HFF-Myc (cell line): ENCODE data around the gene ZNF592.

Experiments used
- DNase-seq: peaks from one replicate; pipeline ENCODE4 v3.0.0-alpha.2; 2011; ENCODE audit warnings: low read depth; ENCODE audit errors: extremely low read depth
- H3K4me3 ChIP-seq: replicated peaks from 2 replicates; pipeline ENCODE4 v1.5.1; 2011; ENCODE audit warnings: low read depth, mild to moderate bottlenecking, control low read depth, low read length
- TF ChIP-seq, protein P1 (sequence below): IDR thresholded peaks from 2 replicates; pipeline ENCODE4 v1.5.1; 2012; ENCODE audit warnings: mild to moderate bottlenecking, low read depth, low read length, control low read depth; ENCODE audit errors: missing control alignments

Gene ZNF592

DNA sequence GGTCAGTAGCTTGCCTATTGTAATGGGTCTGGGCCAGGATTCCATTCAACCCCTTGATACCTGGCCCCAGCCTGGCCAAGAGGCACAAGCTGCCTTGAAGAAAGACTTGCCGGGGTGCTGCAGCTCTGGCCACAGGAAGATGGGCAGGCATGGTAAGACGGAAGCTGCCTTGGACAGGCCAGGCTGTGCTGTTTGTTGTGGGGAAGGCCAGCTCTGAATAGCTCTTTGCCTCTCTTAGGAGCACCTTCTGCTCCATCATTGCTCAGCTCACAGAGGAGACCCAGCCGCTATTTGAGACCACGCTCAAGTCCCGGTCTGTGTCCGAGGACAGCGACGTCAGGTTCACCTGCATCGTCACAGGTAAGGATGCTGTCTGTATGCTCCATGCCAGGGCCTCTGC, 78.9 kb downstream of the ZNF592 start:
- DNase-seq, result no peak
- no peak overlapping the region for H3K4me3 ChIP-seq
- TF ChIP-seq, protein P1, sequence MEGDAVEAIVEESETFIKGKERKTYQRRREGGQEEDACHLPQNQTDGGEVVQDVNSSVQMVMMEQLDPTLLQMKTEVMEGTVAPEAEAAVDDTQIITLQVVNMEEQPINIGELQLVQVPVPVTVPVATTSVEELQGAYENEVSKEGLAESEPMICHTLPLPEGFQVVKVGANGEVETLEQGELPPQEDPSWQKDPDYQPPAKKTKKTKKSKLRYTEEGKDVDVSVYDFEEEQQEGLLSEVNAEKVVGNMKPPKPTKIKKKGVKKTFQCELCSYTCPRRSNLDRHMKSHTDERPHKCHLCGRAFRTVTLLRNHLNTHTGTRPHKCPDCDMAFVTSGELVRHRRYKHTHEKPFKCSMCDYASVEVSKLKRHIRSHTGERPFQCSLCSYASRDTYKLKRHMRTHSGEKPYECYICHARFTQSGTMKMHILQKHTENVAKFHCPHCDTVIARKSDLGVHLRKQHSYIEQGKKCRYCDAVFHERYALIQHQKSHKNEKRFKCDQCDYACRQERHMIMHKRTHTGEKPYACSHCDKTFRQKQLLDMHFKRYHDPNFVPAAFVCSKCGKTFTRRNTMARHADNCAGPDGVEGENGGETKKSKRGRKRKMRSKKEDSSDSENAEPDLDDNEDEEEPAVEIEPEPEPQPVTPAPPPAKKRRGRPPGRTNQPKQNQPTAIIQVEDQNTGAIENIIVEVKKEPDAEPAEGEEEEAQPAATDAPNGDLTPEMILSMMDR, result no peak

DNA sequence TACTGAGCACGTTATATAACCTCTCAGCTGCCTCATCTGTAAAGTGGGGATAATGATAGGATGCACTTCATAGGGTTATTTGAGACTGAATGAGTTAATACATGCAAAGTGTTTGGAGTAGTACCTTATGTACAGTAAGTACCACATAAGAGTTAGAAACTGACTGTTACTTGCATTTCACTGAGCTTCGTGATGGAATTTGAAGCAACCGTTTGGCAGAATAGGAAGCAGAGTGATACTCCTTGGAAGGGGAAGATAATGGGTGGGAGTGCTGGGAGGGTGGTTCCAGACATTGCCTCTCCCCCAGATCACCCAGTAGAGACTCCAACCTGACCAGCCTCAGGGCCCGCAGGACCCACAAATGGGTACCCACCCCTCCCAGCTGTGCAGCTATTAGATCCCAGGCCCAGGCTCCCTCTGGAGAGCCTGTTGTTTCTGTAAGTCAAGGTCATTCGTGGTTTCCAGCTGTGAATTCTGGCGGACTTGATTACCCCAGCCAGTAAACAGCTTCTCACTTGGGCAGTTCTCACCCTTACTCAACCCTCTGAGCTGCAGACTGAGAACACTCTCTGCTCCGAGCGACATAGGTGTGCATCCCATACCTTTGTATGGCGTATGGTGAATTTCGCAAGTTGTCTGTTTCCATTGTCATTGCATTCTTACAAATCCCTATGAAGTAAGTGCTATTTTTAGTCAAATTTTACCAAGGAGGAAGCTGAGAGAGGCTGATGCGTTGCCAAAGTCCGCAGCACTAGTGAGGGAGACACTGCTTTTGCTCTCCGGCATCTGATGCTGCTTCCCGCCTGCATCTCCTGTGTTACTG, 79.9 kb downstream of the ZNF592 start:
- H3K4me3 ChIP-seq, result no peak overlapping the region
- TF ChIP-seq, protein P1, result no peak
- DNase-seq, result no peak

DNA sequence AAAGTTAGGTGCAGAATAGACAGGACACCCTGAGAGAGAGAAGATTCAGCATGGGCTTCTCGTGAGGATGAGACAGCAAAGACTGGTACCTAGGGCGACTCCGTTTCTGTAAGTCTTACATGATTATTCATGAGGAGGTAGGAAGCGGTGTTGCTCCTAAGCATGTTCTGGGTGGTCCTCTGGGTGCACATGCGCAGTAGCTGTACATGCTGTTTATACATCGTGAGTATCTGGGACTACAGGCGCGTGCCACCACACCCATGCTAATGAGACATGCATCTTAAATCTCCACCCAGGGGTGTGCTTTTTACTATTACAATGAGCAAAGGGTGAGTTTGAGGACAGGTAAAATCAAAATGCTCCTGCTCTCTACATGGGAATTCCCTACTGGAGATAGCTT, 81.0 kb downstream of the ZNF592 start:
- no peak for DNase-seq
- TF ChIP-seq, protein P1, result no peak
- no peak overlapping the region for H3K4me3 ChIP-seq

DNA sequence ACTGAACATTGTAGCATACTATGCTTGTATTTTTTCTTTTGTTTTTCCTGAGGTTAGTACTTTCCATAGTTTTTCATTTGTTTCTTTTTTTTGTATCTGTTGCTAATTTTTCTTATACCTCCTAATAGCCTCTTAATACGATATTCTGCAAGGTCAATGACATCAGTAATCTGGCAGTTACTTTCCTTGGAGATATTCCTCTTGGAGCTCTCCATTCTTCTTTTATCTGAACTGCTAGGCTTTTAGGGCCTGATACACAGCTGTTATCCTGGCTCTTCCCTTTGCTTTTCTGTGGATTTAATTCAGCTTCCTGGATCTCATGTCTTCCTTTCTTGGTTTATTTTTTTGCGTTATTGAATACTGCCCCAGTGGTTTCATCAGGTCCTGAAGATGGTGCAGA, 81.6 kb downstream of the ZNF592 start:
- H3K4me3 ChIP-seq, result no peak overlapping the region
- TF ChIP-seq, protein P1, result no peak
- no peak for DNase-seq

DNA sequence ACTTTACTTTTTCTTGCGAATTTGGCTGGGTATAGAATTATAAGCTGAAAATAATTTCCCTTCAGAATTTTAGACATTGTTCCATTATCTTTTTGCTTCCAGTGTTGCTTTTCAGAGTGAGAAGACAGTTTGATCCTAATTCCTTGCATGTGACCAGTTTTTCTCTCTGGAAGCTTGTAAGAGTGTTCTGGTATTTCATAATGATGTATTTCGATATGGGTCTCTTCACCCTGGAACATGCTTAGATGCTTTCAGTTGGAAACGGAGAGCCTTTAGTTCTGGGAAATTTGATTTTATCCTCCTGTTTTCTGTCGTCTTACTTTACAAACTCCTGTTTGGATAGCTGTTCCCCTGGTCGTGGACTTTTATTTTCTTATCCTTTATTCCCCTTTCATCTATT, 82.6 kb downstream of the ZNF592 start:
- DNase-seq, result no peak
- no peak overlapping the region for H3K4me3 ChIP-seq
- TF ChIP-seq, protein P1, result no peak

DNA sequence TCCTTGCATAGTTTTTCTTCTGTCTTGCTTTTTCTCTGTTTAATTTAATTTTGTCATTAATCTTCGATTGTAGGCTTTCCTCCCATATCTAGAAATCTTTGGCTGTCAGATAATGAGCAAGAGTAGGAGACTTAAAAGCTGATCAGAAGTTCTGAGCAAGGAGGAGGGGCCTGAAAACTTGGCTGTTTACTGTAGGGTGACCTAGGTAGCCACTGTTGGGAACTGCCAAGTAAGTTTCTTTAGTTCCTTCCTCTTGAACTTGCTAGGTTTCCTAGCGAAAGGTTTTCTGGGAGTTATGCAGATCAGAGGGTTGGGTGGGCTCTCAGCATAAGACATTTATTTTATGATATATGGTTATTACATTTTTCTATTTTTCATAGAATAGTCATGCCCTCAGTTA, 83.2 kb downstream of the ZNF592 start:
- no peak for DNase-seq
- TF ChIP-seq, protein P1, result no peak
- H3K4me3 ChIP-seq, result no peak overlapping the region
